Measurements from ENCODE around the gene ADPRHL1.
"Not testable (repeated sequence)": the region's sequence is repeated elsewhere in the genome, so short reads cannot be mapped to it uniquely, and the experiment has no call there.

ADPRHL1 gene

GRCh38 chr13:113454936-113455335, 1.6 kb upstream of the ADPRHL1 start:
- Mint-ChIP-seq H3K4me1 (no peaks in the 10 kb centered on the region), H3K9me3 (no peaks in the 10 kb centered on the region), H3K27ac (no peak overlapping the region), H3K4me3 (no peak overlapping the region), H3K36me3 (ENCODE audit: low read depth) (peaks cover 13% of the 10 kb centered on the region), H3K27me3 (no peaks in the 10 kb centered on the region)
- DNase-seq (no peak), ATAC-seq (no peak)

DNA sequence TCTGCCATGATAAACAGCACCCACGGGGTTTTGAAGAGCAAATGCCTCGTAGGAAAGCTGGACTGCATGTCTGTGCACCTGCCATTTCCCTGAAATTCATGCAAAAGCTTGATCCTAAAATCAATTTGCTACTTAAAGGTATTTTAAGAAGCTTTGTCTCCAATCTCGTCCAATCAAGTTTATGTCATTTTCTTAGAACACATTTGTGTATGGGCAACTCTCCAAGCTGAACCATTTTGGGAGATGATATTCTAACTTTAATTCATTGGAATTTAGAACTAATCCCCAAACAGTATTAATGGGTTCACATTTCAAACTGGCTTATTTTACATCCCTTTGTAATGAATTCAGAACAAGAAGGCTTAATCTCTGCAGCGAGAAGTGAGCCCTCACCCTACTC, 822 bp downstream of the ADPRHL1 start:
- Mint-ChIP-seq H3K36me3 (ENCODE audit: low read depth) (peaks cover 10% of the 10 kb centered on the region), H3K4me3 (no peak overlapping the region), H3K27ac (no peak overlapping the region), H3K27me3 (no peaks in the 10 kb centered on the region), H3K4me1 (no peaks in the 10 kb centered on the region), H3K9me3 (no peaks in the 10 kb centered on the region)
- ATAC-seq = no peak
- DNase-seq = no peak

DNA sequence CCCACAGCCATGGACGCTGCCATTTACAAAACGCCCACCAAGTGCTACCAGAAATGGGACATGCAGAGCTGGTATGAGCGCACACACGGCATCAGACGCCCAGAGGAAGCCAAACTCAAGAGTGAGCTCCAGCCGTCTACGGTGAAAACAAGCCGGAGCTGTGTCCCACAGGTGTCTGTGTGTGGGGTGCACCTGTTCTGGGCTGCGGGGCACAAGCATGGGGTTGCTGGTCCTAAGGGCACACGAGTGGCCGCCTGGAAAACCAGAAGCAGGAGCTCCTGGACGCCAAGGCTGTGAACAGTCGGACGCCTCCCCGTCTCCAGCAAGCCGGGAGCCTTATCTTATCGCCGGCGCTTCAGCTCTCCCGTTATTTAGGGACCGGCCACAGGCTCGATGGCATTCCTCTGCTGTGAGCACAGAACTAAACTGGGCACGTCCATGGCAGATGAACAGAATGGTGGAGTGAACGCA, 1.3 kb downstream of the ADPRHL1 start:
- Mint-ChIP-seq H3K27ac (no peak overlapping the region), H3K4me3 (no peak overlapping the region), H3K27me3 (no peaks in the 10 kb centered on the region), H3K36me3 (ENCODE audit: low read depth) (peaks cover 9% of the 10 kb centered on the region), H3K4me1 (no peaks in the 10 kb centered on the region), H3K9me3 (no peaks in the 10 kb centered on the region)
- no peak for DNase-seq
- ATAC-seq = no peak

DNA sequence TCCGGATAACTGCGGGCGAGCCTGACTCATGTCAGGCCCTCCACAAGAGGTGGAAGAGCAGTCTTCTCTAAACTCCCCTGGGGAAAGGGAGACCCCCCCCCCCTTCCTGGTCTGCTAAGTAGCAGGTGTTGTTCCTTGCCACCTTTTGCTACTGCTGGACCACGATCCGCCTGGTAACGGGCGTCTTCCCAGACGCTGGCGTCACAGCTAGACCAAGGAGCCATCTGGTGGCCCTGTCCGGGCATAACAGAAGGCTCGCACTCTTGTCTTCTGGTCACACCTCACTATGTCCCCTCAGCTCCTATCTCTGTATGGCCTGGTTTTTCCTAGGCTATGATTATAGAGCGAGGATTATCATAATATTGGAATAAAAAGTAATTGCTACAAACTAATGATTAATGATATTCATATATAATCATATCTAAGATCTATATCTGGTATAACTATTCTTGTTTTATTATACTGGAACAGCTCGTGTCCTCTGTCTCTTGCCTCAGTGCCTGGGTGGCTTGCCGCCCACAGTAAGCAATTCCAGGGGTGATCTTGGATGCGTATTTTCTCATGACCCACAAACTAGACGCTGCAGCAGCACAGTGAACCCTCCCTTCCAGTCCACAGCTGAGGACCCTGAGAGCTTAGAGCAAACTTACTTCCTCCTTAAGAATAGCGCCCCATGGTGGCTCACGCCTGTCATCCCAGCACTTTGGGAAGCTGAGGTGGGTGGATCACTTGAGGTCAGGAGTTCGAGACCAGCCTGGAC, 2.2 kb downstream of the ADPRHL1 start:
- H3K9me3 Mint-ChIP-seq; H3K27ac Mint-ChIP-seq; DNase-seq; H3K4me3 Mint-ChIP-seq; H3K36me3 Mint-ChIP-seq (ENCODE audit: low read depth); H3K4me1 Mint-ChIP-seq; H3K27me3 Mint-ChIP-seq; ATAC-seq: not testable (repeated sequence)

- not testable (repeated sequence) for ATAC-seq; H3K27me3 Mint-ChIP-seq; H3K36me3 Mint-ChIP-seq (ENCODE audit: low read depth); H3K4me1 Mint-ChIP-seq; H3K9me3 Mint-ChIP-seq; DNase-seq; H3K27ac Mint-ChIP-seq
- H3K4me3 Mint-ChIP-seq = peak overlapping the region; percentile 75
Observed at GRCh38 chr13:113450348-113450744, 2.9 kb downstream of the ADPRHL1 start.

DNA sequence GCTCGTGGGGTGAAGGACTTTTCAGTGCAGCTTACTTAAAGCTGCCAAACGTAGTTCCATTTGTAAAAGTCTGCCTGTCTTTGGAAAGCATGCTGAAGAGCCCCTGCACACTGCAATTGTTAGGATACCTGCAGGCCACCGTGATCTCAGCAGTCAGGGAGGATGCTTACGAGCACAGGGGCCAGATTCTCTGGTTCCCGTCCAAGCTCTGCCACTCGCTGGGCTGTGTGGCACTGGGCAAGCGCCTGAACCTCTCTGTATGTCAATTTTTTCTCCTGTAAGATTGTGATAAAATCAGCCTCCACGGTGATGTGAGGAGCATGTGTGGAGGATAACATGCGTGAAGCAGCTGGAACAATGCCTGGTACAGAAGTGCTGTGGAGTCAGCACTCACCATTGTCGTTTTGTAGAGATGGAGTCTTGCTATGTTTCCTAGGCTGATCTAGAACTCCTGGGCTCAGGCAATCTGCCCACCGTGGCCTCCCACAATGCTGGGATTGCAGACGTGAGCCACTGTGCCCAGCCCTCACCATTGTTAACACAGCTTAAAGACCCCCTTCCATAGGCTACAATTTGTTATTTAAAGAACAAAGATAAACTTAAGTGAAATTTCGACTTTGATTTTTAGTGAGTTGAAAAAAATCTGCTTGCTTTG, 3.5 kb downstream of the ADPRHL1 start:
- peak overlapping the region; percentile 69 for H3K27ac Mint-ChIP-seq

GRCh38 chr13:113448885-113449692, 4.2 kb downstream of the ADPRHL1 start:
- Mint-ChIP-seq H3K4me1 (no peaks in the 10 kb centered on the region), H3K27ac (peak overlapping the region; percentile 69), H3K27me3 (no peaks in the 10 kb centered on the region), H3K9me3 (no peaks in the 10 kb centered on the region), H3K4me3 (peak overlapping the region; percentile 75), H3K36me3 (ENCODE audit: low read depth) (peaks cover 2% of the 10 kb centered on the region)
- ATAC-seq = peak; percentile 86
- DNase-seq = peak; percentile 55

More for the DNA sequence above, 3.5 kb downstream of the ADPRHL1 start:
- H3K36me3 Mint-ChIP-seq (ENCODE audit: low read depth) = peaks cover 2% of the 10 kb centered on the region
- no peaks in the 10 kb centered on the region for H3K27me3 Mint-ChIP-seq
- H3K4me3 Mint-ChIP-seq = peak overlapping the region; percentile 75
- DNase-seq (no peak), ATAC-seq (no peak)
- no peaks in the 10 kb centered on the region for H3K9me3 Mint-ChIP-seq
- no peaks in the 10 kb centered on the region for H3K4me1 Mint-ChIP-seq

DNA sequence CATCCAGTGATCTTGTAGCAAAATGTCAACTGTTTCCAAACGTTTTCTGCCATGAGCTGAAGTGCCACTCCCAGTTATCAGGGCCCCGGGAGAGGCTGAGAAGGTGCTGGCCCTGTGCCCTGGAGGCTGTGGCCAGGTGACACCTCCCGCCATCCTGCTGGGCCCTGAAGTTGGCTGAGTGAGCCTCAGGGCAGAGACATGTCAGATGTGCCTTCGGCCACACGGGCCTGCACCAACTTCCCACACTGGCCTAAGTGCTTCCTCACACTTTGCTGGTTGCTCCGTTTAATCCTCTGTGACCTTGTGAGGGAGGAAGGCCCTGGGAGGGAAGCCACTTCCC, 4.8 kb downstream of the ADPRHL1 start:
- no peak overlapping the region for H3K27ac Mint-ChIP-seq
- peaks cover 2% of the 10 kb centered on the region for H3K36me3 Mint-ChIP-seq (ENCODE audit: low read depth)
- H3K27me3 Mint-ChIP-seq = no peaks in the 10 kb centered on the region
- DNase-seq (no peak), ATAC-seq (no peak)
- peak overlapping the region; percentile 72 for H3K4me3 Mint-ChIP-seq
- no peaks in the 10 kb centered on the region for H3K9me3 Mint-ChIP-seq
- H3K4me1 Mint-ChIP-seq = no peaks in the 10 kb centered on the region

DNA sequence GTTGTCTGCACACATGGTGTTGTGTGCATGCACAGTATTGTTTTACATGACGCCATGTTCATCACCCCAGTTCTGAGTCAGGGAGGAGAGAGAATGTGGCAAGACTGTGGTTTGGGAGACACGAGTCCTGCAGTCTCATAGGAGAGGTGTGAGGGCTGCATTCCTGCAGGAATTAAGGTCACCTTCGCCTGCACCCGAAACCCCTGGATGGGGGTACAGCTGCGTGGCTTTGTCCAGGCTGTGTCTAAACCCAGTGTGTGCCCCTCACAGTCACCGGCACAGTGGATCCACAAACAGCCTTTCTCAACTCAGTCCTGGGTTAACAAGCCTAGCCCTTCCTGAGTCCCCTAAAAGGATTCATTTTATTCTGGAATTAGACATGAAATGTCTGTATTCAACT, 5.7 kb downstream of the ADPRHL1 start:
- ATAC-seq (no peak), DNase-seq (no peak)
- no peak overlapping the region for H3K27ac Mint-ChIP-seq
- peaks cover 2% of the 10 kb centered on the region for H3K36me3 Mint-ChIP-seq (ENCODE audit: low read depth)
- no peaks in the 10 kb centered on the region for H3K9me3 Mint-ChIP-seq
- H3K4me3 Mint-ChIP-seq = no peak overlapping the region
- no peaks in the 10 kb centered on the region for H3K27me3 Mint-ChIP-seq
- H3K4me1 Mint-ChIP-seq = no peaks in the 10 kb centered on the region

DNA sequence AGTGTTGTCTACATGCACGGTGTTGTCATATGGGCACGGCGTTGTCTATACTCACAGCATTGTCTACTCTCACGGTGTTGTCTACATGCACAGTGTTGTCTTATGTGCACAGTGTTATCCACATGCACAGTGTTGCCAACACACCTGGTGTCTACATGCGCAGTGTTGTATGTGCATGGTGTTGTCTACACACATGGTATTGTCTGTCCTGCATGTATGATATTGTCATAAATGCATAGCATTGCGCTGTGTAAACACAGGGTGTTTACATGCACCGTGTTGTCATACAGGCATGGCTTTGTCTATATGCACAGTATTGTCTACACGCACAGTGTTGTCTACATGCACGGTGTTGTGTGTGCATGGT, 6.8 kb downstream of the ADPRHL1 start:
- H3K27me3 Mint-ChIP-seq = no peaks in the 10 kb centered on the region
- H3K9me3 Mint-ChIP-seq = no peaks in the 10 kb centered on the region
- no peak for ATAC-seq
- H3K27ac Mint-ChIP-seq = no peak overlapping the region
- peaks cover 2% of the 10 kb centered on the region for H3K36me3 Mint-ChIP-seq (ENCODE audit: low read depth)
- DNase-seq = no peak
- H3K4me1 Mint-ChIP-seq = no peaks in the 10 kb centered on the region
- H3K4me3 Mint-ChIP-seq = no peak overlapping the region

DNA sequence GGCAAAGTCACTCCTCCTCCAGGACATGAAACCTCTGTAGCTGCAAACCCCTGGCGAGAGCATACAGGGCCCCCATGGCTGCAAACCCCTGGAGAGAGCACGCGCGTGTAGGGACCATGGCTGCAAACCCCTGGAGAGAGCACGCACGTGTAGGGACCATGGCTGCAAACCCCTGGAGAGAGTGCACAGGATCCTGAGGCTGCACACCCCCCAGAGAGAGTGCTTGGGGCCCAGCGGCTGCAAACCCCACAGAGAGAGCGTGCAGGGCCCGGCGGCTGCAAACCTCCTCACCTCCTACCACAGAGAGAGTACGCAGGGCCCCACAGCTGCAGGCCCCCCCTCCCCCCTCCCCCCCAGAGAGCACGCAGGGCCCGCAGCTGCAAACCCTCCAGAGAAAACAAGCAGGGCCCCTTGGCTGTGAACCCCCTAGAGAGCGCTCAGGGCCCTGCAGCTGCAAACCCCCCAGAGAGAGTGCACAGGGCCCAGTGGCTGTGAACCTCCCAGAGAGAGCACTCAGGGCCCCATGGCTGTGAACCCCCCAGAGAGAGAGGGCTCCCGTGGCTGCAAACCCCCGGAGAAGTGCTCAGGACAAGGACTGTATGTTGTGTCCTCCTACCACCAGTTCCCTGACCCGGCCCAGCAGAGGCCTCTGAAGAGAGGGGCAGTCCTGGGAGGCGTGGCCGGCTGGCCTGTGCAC, 7.3 kb downstream of the ADPRHL1 start:
- no peaks in the 10 kb centered on the region for H3K27me3 Mint-ChIP-seq
- H3K4me3 Mint-ChIP-seq = no peak overlapping the region
- ATAC-seq = no peak
- no peak overlapping the region for H3K27ac Mint-ChIP-seq
- H3K9me3 Mint-ChIP-seq = no peaks in the 10 kb centered on the region
- no peak for DNase-seq
- no peaks in the 10 kb centered on the region for H3K4me1 Mint-ChIP-seq
- H3K36me3 Mint-ChIP-seq (ENCODE audit: low read depth) = peaks cover 2% of the 10 kb centered on the region

- Mint-ChIP-seq H3K4me3 (no peak overlapping the region), H3K4me1 (no peaks in the 10 kb centered on the region), H3K27me3 (no peaks in the 10 kb centered on the region), H3K9me3 (no peaks in the 10 kb centered on the region), H3K27ac (no peak overlapping the region), H3K36me3 (ENCODE audit: low read depth) (peaks cover 2% of the 10 kb centered on the region)
- ATAC-seq (no peak), DNase-seq (no peak)
Observed at GRCh38 chr13:113443991-113444390, 9.3 kb downstream of the ADPRHL1 start.

- H3K27ac Mint-ChIP-seq = no peak overlapping the region
- no peak for ATAC-seq
- no peaks in the 10 kb centered on the region for H3K4me1 Mint-ChIP-seq
- no peaks in the 10 kb centered on the region for H3K9me3 Mint-ChIP-seq
- peaks cover 2% of the 10 kb centered on the region for H3K36me3 Mint-ChIP-seq (ENCODE audit: low read depth)
- no peaks in the 10 kb centered on the region for H3K27me3 Mint-ChIP-seq
- no peak overlapping the region for H3K4me3 Mint-ChIP-seq
- DNase-seq = no peak
Observed at GRCh38 chr13:113442985-113443362, 10.3 kb downstream of the ADPRHL1 start.

DNA sequence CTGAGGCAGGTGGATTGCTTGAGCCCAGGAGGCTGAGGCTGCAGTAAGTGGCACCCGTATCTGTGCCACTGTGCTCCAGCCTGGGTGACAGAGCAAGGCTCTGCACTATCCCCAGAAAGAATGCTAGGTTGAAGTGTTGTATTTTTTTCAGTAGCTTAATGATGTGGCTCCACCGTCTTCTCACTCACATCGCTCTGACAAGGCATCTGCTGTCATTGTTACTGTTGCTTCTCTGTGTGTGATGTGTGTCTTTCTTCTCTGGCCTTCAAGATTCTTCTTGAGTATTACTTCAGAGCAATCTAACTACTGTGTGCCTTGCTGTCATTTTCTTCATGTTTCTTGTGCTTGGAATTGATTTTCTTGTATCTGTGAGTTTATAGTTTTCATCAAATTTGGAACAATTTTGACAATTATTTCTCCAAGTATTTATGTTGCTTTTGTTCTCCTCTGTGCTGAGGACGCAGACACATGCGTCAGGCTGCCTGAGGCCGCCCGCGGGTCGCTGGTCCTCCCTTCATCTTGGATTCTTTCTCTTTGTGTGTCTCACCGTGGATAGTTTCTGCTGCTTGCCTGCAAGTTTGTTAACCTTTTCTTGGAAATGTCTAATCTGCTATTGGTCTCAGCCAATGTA, 10.8 kb downstream of the ADPRHL1 start:
- no peak for DNase-seq
- Mint-ChIP-seq H3K27ac (no peak overlapping the region), H3K4me3 (no peak overlapping the region), H3K9me3 (no peaks in the 10 kb centered on the region), H3K27me3 (no peaks in the 10 kb centered on the region), H3K36me3 (ENCODE audit: low read depth) (peaks cover 1% of the 10 kb centered on the region), H3K4me1 (no peaks in the 10 kb centered on the region)
- no peak for ATAC-seq
